CD4-positive, alpha-beta T cell treated with Interleukin-4 for 4 hours (primary cell): Measurements from ENCODE around the gene HAT1.
A peak's percentile ranks its signal among the peaks of the same experiment; 100 is the strongest.
"Not testable (repeated sequence)": the region's sequence is repeated elsewhere in the genome, so short reads cannot be mapped to it uniquely, and the experiment has no call there.

Source experiments
- DNase-seq: peaks from one replicate; pipeline ENCODE4 v3.0.0-alpha.2; 2020

Gene HAT1

GRCh38 chr2:171983924-171984323 is 61.7 kb downstream of the HAT1 start:
- DNase-seq: not testable (repeated sequence)

GRCh38 chr2:171985076-171985475 is 62.8 kb downstream of the HAT1 start:
- DNase-seq: no peak

DNA sequence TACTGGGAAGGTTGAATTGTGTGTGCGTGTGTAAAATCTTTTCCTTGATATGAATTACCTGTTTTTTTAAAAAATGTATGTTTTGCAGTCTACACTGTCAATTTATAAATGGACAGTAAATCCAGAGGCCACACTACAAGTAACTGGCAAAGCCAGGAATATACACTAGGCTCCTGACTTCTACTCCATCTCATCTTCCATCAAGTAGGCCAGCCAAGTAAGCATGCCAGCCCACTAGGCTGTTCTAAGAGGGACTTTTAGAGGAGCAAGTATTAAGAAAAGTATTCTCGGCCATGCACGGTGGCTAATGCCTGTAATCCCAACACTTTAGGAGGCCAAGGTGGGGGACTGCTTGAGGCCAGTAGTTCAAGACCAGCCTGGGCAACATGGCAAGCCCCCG is 64.5 kb downstream of the HAT1 start:
- DNase-seq: no peak

DNA sequence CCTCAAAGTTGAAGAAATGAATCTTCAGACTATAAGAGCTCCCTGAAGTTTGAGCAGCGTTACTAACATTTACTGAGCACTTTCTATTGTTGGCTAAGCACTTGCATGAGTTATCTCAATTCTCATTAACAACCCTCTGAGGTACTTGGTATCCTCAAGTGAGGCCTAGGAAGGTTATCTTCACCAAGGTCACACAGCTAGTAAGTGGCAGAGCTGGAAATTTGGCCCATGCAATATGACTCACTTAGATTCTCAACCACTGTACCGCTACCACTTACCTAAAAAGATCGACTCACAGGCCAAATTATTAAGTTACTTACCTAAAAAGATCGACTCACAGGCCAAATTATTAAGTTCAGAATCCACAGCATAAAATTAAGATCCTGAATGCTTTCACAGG is 68.8 kb downstream of the HAT1 start:
- DNase-seq: no peak

GRCh38 chr2:171995586-171995985 is 73.3 kb downstream of the HAT1 start:
- DNase-seq: no peak

DNA sequence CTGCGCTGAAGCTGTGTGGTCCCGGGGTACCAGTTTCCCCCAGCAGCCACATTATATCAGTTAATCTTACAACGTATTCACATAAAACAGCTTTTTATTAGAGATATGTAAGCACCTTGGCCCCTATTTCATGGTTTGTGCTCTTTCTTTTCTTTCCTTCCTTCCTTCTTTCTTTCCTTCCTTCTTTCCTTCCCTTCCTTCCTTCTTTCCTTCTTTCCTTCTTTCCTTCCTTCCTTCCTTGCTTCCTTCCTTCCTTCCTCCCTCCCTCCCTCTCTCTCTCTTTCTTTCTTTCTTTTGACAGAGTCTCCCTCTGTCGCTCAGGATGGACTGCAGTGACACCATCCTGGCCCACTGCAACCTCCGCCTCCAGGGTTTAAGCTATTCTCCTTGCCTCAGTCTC is 73.8 kb downstream of the HAT1 start:
- no peak for DNase-seq

DNA sequence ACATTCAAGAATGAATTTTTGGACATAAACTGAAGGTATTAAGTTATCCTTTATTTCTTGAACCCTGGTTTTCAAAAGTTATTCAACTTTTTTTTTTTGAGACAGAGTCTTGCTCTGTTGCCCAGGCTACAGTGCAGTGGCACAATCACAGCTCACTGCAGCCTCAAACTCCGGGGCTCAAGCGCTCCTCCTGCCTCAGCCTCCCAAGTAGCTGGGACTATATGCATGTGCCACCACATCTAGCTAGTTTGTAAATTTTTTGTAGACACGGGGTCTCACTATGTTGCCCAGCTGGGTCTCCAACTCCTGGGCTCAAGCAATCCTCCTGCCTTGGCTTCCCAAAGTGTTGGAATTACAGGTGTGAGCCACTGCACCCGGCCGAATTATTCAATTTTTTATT is 74.8 kb downstream of the HAT1 start:
- not testable (repeated sequence) for DNase-seq

GRCh38 chr2:171999161-171999560 is 76.9 kb downstream of the HAT1 start:
- DNase-seq: no peak

DNA sequence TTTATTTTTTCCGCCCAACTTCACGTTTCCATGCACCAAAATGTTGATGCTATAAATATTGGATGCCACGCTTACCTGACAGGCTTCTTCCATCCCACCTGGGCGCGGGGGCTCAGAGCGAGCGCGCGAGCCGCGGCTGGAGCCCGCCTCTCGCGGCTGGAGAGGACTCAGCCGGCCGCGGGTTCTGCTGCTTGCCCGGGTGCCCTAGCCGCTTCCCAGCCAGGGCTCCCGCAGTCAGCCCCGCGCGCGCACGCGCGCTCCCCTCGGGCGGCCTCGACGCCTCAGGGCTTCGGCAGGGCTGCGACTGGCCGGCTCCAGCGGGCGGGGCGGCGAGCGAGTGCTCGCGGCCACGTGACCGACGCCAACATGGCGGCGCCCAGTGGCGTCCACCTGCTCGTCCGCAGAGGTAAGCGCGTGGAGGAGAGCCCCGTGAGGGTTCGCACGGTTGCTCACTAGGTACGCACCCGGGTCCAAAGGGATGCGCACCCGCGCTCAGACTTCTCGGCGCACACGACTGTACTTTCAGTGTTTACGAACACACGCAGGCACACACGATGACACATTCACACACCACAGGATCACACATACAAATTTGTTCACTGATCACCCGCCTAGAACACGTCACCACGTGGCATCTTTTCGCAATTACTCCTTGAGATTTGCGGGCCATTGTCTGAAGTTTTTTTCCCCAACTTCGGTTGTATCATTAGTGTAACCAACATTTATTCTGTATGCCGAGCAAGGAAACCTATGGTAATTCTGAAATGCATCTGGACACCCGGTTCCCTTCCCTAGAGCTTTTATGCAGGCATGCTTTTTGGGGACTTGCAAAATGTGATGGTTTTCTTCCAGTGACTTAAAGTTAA is 77.6 kb downstream of the HAT1 start, which contains the start of gene METAP1D:
Gene METAP1D (plus strand): TSS at position 350 of the 866 bp plus-strand sequence. CDS start 17 bp downstream, at position 367.
- peak; percentile 79 for DNase-seq

- DNase-seq: no peak
These were observed 78.6 kb downstream of the HAT1 start for GRCh38 chr2:172000696-172001361.

GRCh38 chr2:172007372-172007771 is 85.1 kb downstream of the HAT1 start:
- no peak for DNase-seq

GRCh38 chr2:172009823-172010222 is 87.6 kb downstream of the HAT1 start:
- DNase-seq: no peak

DNA sequence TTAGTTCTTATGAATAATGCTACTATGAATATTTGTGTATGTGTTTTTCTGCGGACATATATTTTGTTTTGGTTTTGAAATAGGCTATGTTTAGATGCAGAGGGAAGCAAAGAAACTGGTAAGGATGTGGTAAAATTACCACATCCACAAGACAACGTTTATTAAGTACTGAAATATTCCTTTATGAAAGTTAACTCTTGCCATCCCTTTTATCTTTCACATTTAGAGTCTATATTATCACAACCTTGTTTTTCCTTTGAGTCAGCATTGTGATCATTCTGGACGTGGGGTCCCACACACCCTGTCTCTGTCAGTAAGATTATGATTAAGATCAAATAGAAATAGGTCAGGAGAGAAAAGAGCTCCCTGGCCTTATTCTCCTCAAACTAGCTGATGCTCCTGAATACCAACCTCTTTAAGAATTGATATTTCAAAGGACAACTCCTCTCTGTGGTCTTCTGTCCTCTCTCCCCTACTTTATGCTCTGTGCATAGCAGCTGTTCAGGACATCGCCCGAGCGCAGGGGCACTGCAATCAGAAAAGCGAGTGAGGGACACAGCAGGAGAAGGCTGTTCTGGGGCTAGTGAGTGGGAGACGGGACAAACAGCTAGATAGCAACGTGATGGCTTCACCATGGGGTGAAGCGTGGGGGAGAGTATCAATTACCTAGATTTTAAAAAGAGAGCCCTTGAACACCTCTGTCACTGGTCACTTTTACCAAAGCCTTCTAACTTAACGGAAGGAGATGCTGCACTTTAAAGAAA is 89.7 kb downstream of the HAT1 start:
- DNase-seq: peak; percentile 8

- DNase-seq: no peak
These were observed 90.6 kb downstream of the HAT1 start for GRCh38 chr2:172012677-172013391.

DNA sequence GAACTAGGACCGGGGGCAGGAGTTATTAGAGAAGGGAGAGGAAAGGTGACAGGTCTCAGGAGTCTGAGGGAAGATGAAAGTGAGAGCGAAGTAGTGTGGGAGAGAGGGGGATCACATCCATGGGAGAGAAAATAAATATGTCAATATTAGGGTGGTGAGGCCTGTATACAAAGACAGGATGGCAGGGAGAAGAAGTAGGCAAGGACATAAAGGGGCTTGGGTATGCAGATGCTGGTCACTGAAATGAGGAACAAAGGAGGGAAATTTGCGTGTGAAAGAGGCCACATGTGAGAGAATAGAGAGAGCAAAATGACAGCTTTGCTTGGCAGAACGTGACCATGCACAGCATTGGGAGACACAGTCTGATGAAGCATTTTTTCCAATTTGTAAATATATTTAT is 91.1 kb downstream of the HAT1 start:
- no peak for DNase-seq

DNA sequence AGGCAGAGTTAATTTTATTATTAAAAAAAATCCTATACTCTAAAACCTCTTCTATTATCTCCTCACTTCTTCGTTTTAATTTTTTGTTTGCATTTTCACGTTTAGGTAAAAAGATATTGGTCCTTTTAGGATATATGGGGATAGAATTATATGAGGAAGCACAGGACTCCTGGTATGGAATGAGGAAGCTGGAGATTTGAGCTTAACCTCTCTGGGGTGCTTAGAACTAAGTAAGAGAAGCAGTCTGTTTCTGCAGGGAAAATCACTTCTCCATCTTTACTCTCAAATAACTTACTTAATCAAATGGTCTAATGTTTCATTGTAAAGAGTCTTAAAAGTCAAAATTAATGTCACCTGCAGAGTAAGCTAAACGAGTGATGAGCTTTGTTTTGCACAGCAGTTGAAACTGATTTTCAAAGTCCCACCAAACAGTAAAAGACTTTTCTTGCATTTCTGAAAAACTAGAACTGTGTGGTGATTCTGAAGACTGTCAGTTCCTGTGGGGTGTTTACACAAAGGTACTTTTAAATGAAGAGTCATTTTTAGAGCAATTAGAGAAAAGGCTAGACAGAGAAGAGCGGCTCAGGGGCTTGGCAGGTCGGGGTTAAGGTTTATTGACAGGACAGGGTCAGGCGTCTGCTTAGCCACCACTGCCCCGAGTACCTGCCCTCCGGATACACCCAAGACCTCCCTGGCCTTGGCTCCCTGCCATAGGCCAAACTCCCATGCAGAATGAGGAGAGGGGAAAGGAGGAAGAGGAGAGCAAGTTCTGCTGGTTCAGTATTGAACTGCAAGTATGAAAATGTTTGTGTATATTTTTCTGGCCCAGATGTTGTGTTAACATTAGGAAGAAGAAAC is 99.0 kb downstream of the HAT1 start:
- no peak for DNase-seq

- no peak for DNase-seq
These were observed 99.7 kb downstream of the HAT1 start for GRCh38 chr2:172021955-172022354.

- DNase-seq: no peak
These were observed 109.3 kb downstream of the HAT1 start for GRCh38 chr2:172031536-172031935.
